ENCODE data around the gene CFAP141.
"Not testable (repeated sequence)": the region's sequence is repeated elsewhere in the genome, so short reads cannot be mapped to it uniquely, and the experiment has no call there.

The CFAP141 gene

GRCh38 chr1:154207262-154207661 is 1.1 kb upstream of the CFAP141 start:
- Histone ChIP-seq H3K4me2 (ENCODE audit: low read depth, low read length, poor library complexity, severe bottlenecking) (no peak overlapping the region), H3F3A (ENCODE audit: low read depth) (no peaks in the 10 kb centered on the region), H3K36me3 (ENCODE audit: insufficient read depth, low read length) (peaks cover 34% of the 10 kb centered on the region; the same call in 1 of the 2 replicates), H3K4me1 (ENCODE audit: insufficient read depth, low read length, poor library complexity, severe bottlenecking) (no peaks in the 10 kb centered on the region), H3K4me3 (ENCODE audit: low read length, poor library complexity, severe bottlenecking) (no peak overlapping the region), H3K79me2 (ENCODE audit: insufficient read depth, low read length) (no peaks in the 10 kb centered on the region), H3K9ac (ENCODE audit: low read depth, low read length, poor library complexity, severe bottlenecking) (no peak overlapping the region), H4K20me1 (ENCODE audit: insufficient read depth, low read length, poor library complexity, severe bottlenecking) (no peaks in the 10 kb centered on the region), H3K9me2 (replicated peaks; ENCODE audit: low read depth, low read length) (no peaks in the 10 kb centered on the region), H2AFZ (ENCODE audit: low read length) (no peak overlapping the region), H3K9me3 (ENCODE audit: insufficient read depth, low read depth, low read length) (no peaks in the 10 kb centered on the region), H3K27me3 (ENCODE audit: insufficient read depth, low read length, poor library complexity, severe bottlenecking) (no peaks in the 10 kb centered on the region)
- TF ChIP-seq, protein P1, sequence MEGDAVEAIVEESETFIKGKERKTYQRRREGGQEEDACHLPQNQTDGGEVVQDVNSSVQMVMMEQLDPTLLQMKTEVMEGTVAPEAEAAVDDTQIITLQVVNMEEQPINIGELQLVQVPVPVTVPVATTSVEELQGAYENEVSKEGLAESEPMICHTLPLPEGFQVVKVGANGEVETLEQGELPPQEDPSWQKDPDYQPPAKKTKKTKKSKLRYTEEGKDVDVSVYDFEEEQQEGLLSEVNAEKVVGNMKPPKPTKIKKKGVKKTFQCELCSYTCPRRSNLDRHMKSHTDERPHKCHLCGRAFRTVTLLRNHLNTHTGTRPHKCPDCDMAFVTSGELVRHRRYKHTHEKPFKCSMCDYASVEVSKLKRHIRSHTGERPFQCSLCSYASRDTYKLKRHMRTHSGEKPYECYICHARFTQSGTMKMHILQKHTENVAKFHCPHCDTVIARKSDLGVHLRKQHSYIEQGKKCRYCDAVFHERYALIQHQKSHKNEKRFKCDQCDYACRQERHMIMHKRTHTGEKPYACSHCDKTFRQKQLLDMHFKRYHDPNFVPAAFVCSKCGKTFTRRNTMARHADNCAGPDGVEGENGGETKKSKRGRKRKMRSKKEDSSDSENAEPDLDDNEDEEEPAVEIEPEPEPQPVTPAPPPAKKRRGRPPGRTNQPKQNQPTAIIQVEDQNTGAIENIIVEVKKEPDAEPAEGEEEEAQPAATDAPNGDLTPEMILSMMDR (conservative IDR thresholded peaks at IDR 0.05; ENCODE audit: low read length): no peak
- TF ChIP-seq EZH2phosphoT487 (IDR thresholded peaks at IDR 0.05; ENCODE audit: borderline replicate concordance): no peak

- H4K20me1 ChIP-seq (ENCODE audit: insufficient read depth, low read length, poor library complexity, severe bottlenecking); H3K4me2 ChIP-seq (ENCODE audit: low read depth, low read length, poor library complexity, severe bottlenecking); H3K4me3 ChIP-seq (ENCODE audit: low read length, poor library complexity, severe bottlenecking); H3K4me1 ChIP-seq (ENCODE audit: insufficient read depth, low read length, poor library complexity, severe bottlenecking); H3K9me3 ChIP-seq (ENCODE audit: insufficient read depth, low read depth, low read length); H3K9ac ChIP-seq (ENCODE audit: low read depth, low read length, poor library complexity, severe bottlenecking); H3K27me3 ChIP-seq (ENCODE audit: insufficient read depth, low read length, poor library complexity, severe bottlenecking); H3F3A ChIP-seq (ENCODE audit: low read depth); H3K9me2 ChIP-seq (replicated peaks; ENCODE audit: low read depth, low read length); H2AFZ ChIP-seq (ENCODE audit: low read length); H3K79me2 ChIP-seq (ENCODE audit: insufficient read depth, low read length): not testable (repeated sequence)
- peaks cover 27% of the 10 kb centered on the region; the same call in 1 of the 2 replicates for H3K36me3 ChIP-seq (ENCODE audit: insufficient read depth, low read length)
These were observed 355 bp downstream of the CFAP141 start for GRCh38 chr1:154205778-154206177.

GRCh38 chr1:154199563-154199879 is 6.6 kb downstream of the CFAP141 start:
- Histone ChIP-seq H4K20me1 (ENCODE audit: insufficient read depth, low read length, poor library complexity, severe bottlenecking) (no peaks in the 10 kb centered on the region), H3K9ac (ENCODE audit: low read depth, low read length, poor library complexity, severe bottlenecking) (peak overlapping the region; percentile 6), H3K4me2 (ENCODE audit: low read depth, low read length, poor library complexity, severe bottlenecking) (peak overlapping the region; percentile 69), H3K79me2 (ENCODE audit: insufficient read depth, low read length) (no peaks in the 10 kb centered on the region), H3K36me3 (ENCODE audit: insufficient read depth, low read length) (no peaks in the 10 kb centered on the region), H3K9me2 (replicated peaks; ENCODE audit: low read depth, low read length) (no peaks in the 10 kb centered on the region), H3F3A (ENCODE audit: low read depth) (no peaks in the 10 kb centered on the region), H2AFZ (ENCODE audit: low read length) (peak overlapping the region; percentile 82), H3K4me1 (ENCODE audit: insufficient read depth, low read length, poor library complexity, severe bottlenecking) (peaks cover 5% of the 10 kb centered on the region), H3K27me3 (ENCODE audit: insufficient read depth, low read length, poor library complexity, severe bottlenecking) (no peaks in the 10 kb centered on the region), H3K4me3 (ENCODE audit: low read length, poor library complexity, severe bottlenecking) (peak overlapping the region; percentile 42), H3K9me3 (ENCODE audit: insufficient read depth, low read depth, low read length) (no peaks in the 10 kb centered on the region)
- no peak for TF ChIP-seq EZH2phosphoT487 (IDR thresholded peaks at IDR 0.05; ENCODE audit: borderline replicate concordance)
- TF ChIP-seq, protein P1 (conservative IDR thresholded peaks at IDR 0.05; ENCODE audit: low read length): no peak

GRCh38 chr1:154198756-154199562 is 7.2 kb downstream of the CFAP141 start:
- no peaks in the 10 kb centered on the region for H3K9me3 ChIP-seq (ENCODE audit: insufficient read depth, low read depth, low read length)
- no peaks in the 10 kb centered on the region for H3F3A ChIP-seq (ENCODE audit: low read depth)
- H3K4me1 ChIP-seq (ENCODE audit: insufficient read depth, low read length, poor library complexity, severe bottlenecking): peaks cover 5% of the 10 kb centered on the region
- no peaks in the 10 kb centered on the region for H3K79me2 ChIP-seq (ENCODE audit: insufficient read depth, low read length)
- H2AFZ ChIP-seq (ENCODE audit: low read length): peak overlapping the region; percentile 82
- H3K9ac ChIP-seq (ENCODE audit: low read depth, low read length, poor library complexity, severe bottlenecking): peak overlapping the region; percentile 6
- no peaks in the 10 kb centered on the region for H3K9me2 ChIP-seq (replicated peaks; ENCODE audit: low read depth, low read length)
- H3K27me3 ChIP-seq (ENCODE audit: insufficient read depth, low read length, poor library complexity, severe bottlenecking): no peaks in the 10 kb centered on the region
- H3K36me3 ChIP-seq (ENCODE audit: insufficient read depth, low read length): no peaks in the 10 kb centered on the region
- H3K4me2 ChIP-seq (ENCODE audit: low read depth, low read length, poor library complexity, severe bottlenecking): peak overlapping the region; percentile 69
- H3K4me3 ChIP-seq (ENCODE audit: low read length, poor library complexity, severe bottlenecking): peak overlapping the region; percentile 42
- no peaks in the 10 kb centered on the region for H4K20me1 ChIP-seq (ENCODE audit: insufficient read depth, low read length, poor library complexity, severe bottlenecking)
- no peak for TF ChIP-seq EZH2phosphoT487 (IDR thresholded peaks at IDR 0.05; ENCODE audit: borderline replicate concordance)
- TF ChIP-seq, protein P1 (conservative IDR thresholded peaks at IDR 0.05; ENCODE audit: low read length): peak; percentile 82

Measured in Loucy (cell line).